ENCODE measurements around the gene MYLK4. TPM values are rescaled to one million over a fixed set of nuclear protein-coding genes. Genes with fewer than 3 reads are reported as not detected.

The MYLK4 gene
- total and polyA plus RNA-seq, 5 donors, result 1.3 to 3.7 (median 2.3) TPM

DNA sequence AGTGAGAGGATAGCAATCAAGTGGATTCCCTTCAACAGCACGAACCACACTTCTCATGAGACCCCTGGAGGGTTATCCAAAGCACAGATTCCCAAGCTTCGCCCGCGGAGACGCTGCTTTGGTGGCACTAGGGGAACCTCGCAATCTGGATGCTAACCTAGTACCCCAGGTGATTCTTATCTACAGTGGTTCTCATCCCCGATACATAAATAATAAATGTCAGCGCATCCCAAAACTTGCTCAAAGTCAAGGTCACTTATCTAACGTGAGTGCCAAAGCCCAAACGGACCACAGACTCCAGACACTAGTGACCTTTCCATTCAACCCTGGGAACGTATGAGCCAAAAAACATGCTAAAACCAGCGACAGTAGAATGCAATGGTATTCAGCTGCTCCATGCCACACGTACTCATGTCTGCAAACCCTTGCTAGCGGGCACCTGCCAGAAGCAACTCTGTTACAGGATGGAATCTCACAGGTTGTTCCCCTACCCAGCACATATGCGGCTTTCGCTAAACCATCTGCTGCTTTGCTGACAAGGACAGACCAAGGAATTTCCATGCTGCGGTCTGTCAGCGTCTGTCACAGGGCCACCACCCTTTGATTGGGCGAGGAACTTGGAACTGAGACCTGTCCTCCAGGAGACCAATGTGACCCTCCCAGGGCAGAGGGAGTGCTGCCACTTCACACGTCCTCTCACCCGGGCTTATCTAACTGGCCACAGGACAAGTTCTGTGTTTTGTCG is 16.8 kb downstream of the MYLK4 start:
- no peaks in the 10 kb centered on the region for H3K27me3 ChIP-seq (ENCODE audit: control insufficient read depth, insufficient read depth)
- WGBS, result 60% methylated on average over 22 of the region's 22 CpGs
- peak overlapping the region; percentile 82 for H3K27ac ChIP-seq (ENCODE audit: low read length)
- DNase-seq (peak; percentile 55 to 75 (median 72)), ATAC-seq (peak; percentile 75 to 83)
- H3K4me1 ChIP-seq (ENCODE audit: control insufficient read depth, insufficient read depth, low read length), result peaks cover 5% of the 10 kb centered on the region
- intact Hi-C loops (cut with DNase I), result no loop called here
- no peaks in the 10 kb centered on the region for H3K9me3 ChIP-seq (ENCODE audit: control insufficient read depth, low read length)
- no peak overlapping the region for H3K4me3 ChIP-seq (ENCODE audit: low read length)

- intact Hi-C loops (cut with DNase I), result no loop called here
- WGBS, result 59% methylated on average over 5 of the region's 5 CpGs
These were observed 17.4 kb downstream of the MYLK4 start for GRCh38 chr6:2733324-2733723.

DNA sequence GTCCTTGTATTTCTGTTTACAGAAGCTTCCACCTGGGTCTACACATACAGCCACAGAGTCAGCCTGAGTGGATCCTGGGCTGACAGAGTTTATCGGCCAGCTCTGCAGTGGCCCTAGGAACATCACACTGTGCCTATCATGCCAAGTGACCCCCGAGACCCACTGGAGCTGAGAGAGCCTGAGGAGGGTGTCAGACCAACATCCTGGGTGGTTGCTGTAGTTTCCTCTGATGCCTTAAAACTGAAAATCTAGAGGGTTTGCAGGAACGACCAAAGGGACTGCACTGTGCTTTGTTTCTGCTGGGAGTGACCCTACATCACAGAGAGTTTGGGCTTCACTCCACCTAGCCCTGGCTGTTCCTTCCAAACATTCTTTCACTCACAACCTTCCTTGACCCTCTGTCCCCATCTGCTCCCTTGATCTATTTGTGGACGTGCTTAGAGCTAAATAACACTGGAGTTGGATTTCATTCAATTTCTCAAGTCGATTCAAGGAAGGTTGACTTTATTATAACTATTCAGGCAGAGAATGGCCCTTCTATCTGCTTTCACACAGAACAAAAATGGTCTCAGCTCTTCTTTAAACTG is 18.1 kb downstream of the MYLK4 start:
- WGBS, result 33% methylated on average over 5 of the region's 5 CpGs
- ATAC-seq, result peak; percentile 78 to 82
- no peak overlapping the region for H3K4me3 ChIP-seq (ENCODE audit: low read length)
- H3K27me3 ChIP-seq (ENCODE audit: control insufficient read depth, insufficient read depth), result no peaks in the 10 kb centered on the region
- peaks cover 5% of the 10 kb centered on the region for H3K4me1 ChIP-seq (ENCODE audit: control insufficient read depth, insufficient read depth, low read length)
- intact Hi-C loops (cut with DNase I), result no loop called here
- H3K27ac ChIP-seq (ENCODE audit: low read length), result peak overlapping the region; percentile 82
- no peaks in the 10 kb centered on the region for H3K9me3 ChIP-seq (ENCODE audit: control insufficient read depth, low read length)
- DNase-seq, result no peak

More at GRCh38 chr6:2733324-2733723, 17.4 kb downstream of the MYLK4 start:
- Histone ChIP-seq H3K27me3 (ENCODE audit: control insufficient read depth, insufficient read depth) (no peaks in the 10 kb centered on the region), H3K27ac (ENCODE audit: low read length) (peak overlapping the region; percentile 82), H3K9me3 (ENCODE audit: control insufficient read depth, low read length) (no peaks in the 10 kb centered on the region), H3K4me3 (ENCODE audit: low read length) (no peak overlapping the region), H3K4me1 (ENCODE audit: control insufficient read depth, insufficient read depth, low read length) (peaks cover 5% of the 10 kb centered on the region)
- ATAC-seq (peak; percentile 63 to 70), DNase-seq (peak; percentile 63 to 86 (median 80))

GRCh38 chr6:2731281-2731909 is 19.3 kb downstream of the MYLK4 start:
- H3K4me3 ChIP-seq (ENCODE audit: low read length), result no peak overlapping the region
- H3K4me1 ChIP-seq (ENCODE audit: control insufficient read depth, insufficient read depth, low read length), result peaks cover 5% of the 10 kb centered on the region
- no peaks in the 10 kb centered on the region for H3K9me3 ChIP-seq (ENCODE audit: control insufficient read depth, low read length)
- H3K27ac ChIP-seq (ENCODE audit: low read length), result peak overlapping the region; percentile 82
- DNase-seq, result no peak
- intact Hi-C loops (cut with DNase I), result no loop called here
- ATAC-seq, result no peak
- H3K27me3 ChIP-seq (ENCODE audit: control insufficient read depth, insufficient read depth), result no peaks in the 10 kb centered on the region
- 78% methylated on average over 5 of the region's 5 CpGs for WGBS

GRCh38 chr6:2730353-2731107 is 20.2 kb downstream of the MYLK4 start:
- ATAC-seq (no peak), DNase-seq (no peak)
- Histone ChIP-seq H3K4me3 (ENCODE audit: low read length) (no peak overlapping the region), H3K27me3 (ENCODE audit: control insufficient read depth, insufficient read depth) (no peaks in the 10 kb centered on the region), H3K4me1 (ENCODE audit: control insufficient read depth, insufficient read depth, low read length) (peaks cover 5% of the 10 kb centered on the region), H3K9me3 (ENCODE audit: control insufficient read depth, low read length) (no peaks in the 10 kb centered on the region), H3K27ac (ENCODE audit: low read length) (peak overlapping the region; percentile 8)
- WGBS, result 68% methylated on average over 9 of the region's 9 CpGs
- intact Hi-C loops (cut with DNase I), result no loop called here

GRCh38 chr6:2729921-2730320 is 20.8 kb downstream of the MYLK4 start:
- no peak overlapping the region for H3K4me3 ChIP-seq (ENCODE audit: low read length)
- 82% methylated on average over 10 of the region's 10 CpGs for WGBS
- H3K9me3 ChIP-seq (ENCODE audit: control insufficient read depth, low read length), result no peaks in the 10 kb centered on the region
- H3K4me1 ChIP-seq (ENCODE audit: control insufficient read depth, insufficient read depth, low read length), result peaks cover 5% of the 10 kb centered on the region
- intact Hi-C loops (cut with DNase I), result no loop called here
- no peak for DNase-seq
- no peaks in the 10 kb centered on the region for H3K27me3 ChIP-seq (ENCODE audit: control insufficient read depth, insufficient read depth)
- H3K27ac ChIP-seq (ENCODE audit: low read length), result peak overlapping the region; percentile 8
- no peak for ATAC-seq

- no peaks in the 10 kb centered on the region for H3K27me3 ChIP-seq (ENCODE audit: control insufficient read depth, insufficient read depth)
- no peaks in the 10 kb centered on the region for H3K4me1 ChIP-seq (ENCODE audit: control insufficient read depth, insufficient read depth, low read length)
- no peak overlapping the region for H3K4me3 ChIP-seq (ENCODE audit: low read length)
- H3K27ac ChIP-seq (ENCODE audit: low read length), result no peak overlapping the region
- intact Hi-C loops (cut with DNase I), result no loop called here
- peak in 1 of 2 donors; percentile 59 for ATAC-seq
- 29% methylated on average over 8 of the region's 8 CpGs for WGBS
- DNase-seq, result peak in 2 of 3 donors; percentile 37 to 60
- no peaks in the 10 kb centered on the region for H3K9me3 ChIP-seq (ENCODE audit: control insufficient read depth, low read length)
These were observed 24.6 kb downstream of the MYLK4 start for GRCh38 chr6:2725999-2726567.

DNA sequence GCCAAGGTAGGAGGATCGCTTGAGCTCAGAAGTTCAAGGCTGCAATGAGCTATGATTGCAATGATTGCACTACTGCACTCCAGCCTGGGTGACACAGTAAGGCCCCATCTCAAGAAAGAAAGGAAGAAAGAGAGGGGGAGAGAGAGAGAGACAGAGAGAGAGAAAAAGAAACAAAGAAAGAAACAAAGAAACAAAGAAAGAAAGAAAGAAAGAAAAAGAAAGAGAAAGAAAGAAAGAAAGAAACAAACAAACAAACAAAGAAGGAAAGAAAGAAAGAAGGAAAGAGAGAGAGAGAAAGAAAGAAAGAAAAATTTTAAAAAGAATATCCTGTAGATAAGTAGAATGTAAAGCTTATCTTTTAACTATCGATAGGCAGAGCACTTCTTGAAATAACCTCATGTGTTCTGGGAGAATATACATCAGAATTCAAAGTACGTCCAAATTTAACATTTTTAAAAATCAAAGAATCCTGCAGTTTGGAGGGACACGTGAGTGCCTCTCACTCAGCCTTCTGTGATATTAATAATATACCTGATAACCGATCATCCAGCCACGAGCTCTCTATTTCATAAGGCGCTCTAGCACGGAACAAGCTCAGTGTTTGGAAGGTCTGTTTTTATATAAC is 25.2 kb downstream of the MYLK4 start:
- no peaks in the 10 kb centered on the region for H3K27me3 ChIP-seq (ENCODE audit: control insufficient read depth, insufficient read depth)
- no peak overlapping the region for H3K27ac ChIP-seq (ENCODE audit: low read length)
- WGBS, result 65% methylated on average over 8 of the region's 8 CpGs
- ATAC-seq (no peak), DNase-seq (no peak)
- no peak overlapping the region for H3K4me3 ChIP-seq (ENCODE audit: low read length)
- no peaks in the 10 kb centered on the region for H3K4me1 ChIP-seq (ENCODE audit: control insufficient read depth, insufficient read depth, low read length)
- intact Hi-C loops (cut with DNase I), result no loop called here
- H3K9me3 ChIP-seq (ENCODE audit: control insufficient read depth, low read length), result no peaks in the 10 kb centered on the region

GRCh38 chr6:2721219-2721618 is 29.5 kb downstream of the MYLK4 start:
- Histone ChIP-seq H3K4me3 (ENCODE audit: low read length) (no peak overlapping the region), H3K27me3 (ENCODE audit: control insufficient read depth, insufficient read depth) (no peaks in the 10 kb centered on the region), H3K4me1 (ENCODE audit: control insufficient read depth, insufficient read depth, low read length) (no peaks in the 10 kb centered on the region), H3K9me3 (ENCODE audit: control insufficient read depth, low read length) (no peaks in the 10 kb centered on the region), H3K27ac (ENCODE audit: low read length) (no peak overlapping the region)
- DNase-seq (no peak), ATAC-seq (no peak)
- intact Hi-C loops (cut with DNase I), result no loop called here
- 91% methylated on average over 3 of the region's 3 CpGs for WGBS

GRCh38 chr6:2719093-2719455 is 31.6 kb downstream of the MYLK4 start:
- 52% methylated on average over 2 of the region's 2 CpGs for WGBS

More at GRCh38 chr6:2719093-2719455, 31.6 kb downstream of the MYLK4 start:
- no peak overlapping the region for H3K4me3 ChIP-seq (ENCODE audit: low read length)
- no peaks in the 10 kb centered on the region for H3K27me3 ChIP-seq (ENCODE audit: control insufficient read depth, insufficient read depth)
- no peaks in the 10 kb centered on the region for H3K9me3 ChIP-seq (ENCODE audit: control insufficient read depth, low read length)
- no peak for DNase-seq
- no peak overlapping the region for H3K27ac ChIP-seq (ENCODE audit: low read length)
- intact Hi-C loops (cut with DNase I), result no loop called here
- no peaks in the 10 kb centered on the region for H3K4me1 ChIP-seq (ENCODE audit: control insufficient read depth, insufficient read depth, low read length)
- no peak for ATAC-seq
